Gastrocnemius medialis (tissue), 4 donors: ENCODE measurements around the gene POLD1. TPM values are rescaled to one million over a fixed set of nuclear protein-coding genes. Genes with fewer than 3 reads are reported as not detected.
A peak's percentile ranks its signal among the peaks of the same experiment; 100 is the strongest.

ENCODE experiments used
- ATAC-seq, 2 donors: fragments of 150-250 bp; one replicate each; pipeline ENCODE4 v1.9.1; 2016
- DNase-seq, 2 donors: peaks; one replicate each; pipeline ENCODE4 v3.0.0-alpha.2; 2019
- H3K27ac ChIP-seq, 4 donors: fragments of 200-600 bp; sonication (generic); 1 replicate in 1 of 4; 2 replicates in 3 of 4; pipeline ENCODE4 v1.5.1; 2016 to 2018; ENCODE audit warnings: mild to moderate bottlenecking in 2 of 4, moderate library complexity in 1 of 4
- H3K27me3 ChIP-seq, 3 donors: fragments of 200-600 bp; sonication (generic) in 2 of 3; 1 replicate in 1 of 3; 2 replicates in 2 of 3; pipeline versions ENCODE4 v1.5.1 to v1.6.0; 2016 to 2019; ENCODE audit warnings: mild to moderate bottlenecking in 1 of 3, moderate library complexity in 1 of 3
- H3K36me3 ChIP-seq, 2 donors: fragments of 200-600 bp; sonication (generic) in 1 of 2; one replicate each; pipeline ENCODE4 v1.5.1; 2017 to 2018
- H3K4me1 ChIP-seq, 2 donors: fragments of 200-600 bp; sonication (generic) in 1 of 2; one replicate each; pipeline ENCODE4 v1.5.1; 2016 to 2017; ENCODE audit warnings: mild to moderate bottlenecking in 2 of 2
- H3K4me3 ChIP-seq, 4 donors: fragments of 200-600 bp; sonication (generic) in 3 of 4; 1 replicate in 1 of 4; 2 replicates in 3 of 4; pipeline ENCODE4 v1.5.1; 2016 to 2019; ENCODE audit warnings: mild to moderate bottlenecking in 2 of 4
- H3K9me3 ChIP-seq, 3 donors: fragments of 200-600 bp; sonication (generic) in 2 of 3; 1 replicate in 1 of 3; 2 replicates in 2 of 3; pipeline ENCODE4 v1.5.1; 2016 to 2019
- POLR2A ChIP-seq, 2 donors: fragments of 450-650 bp; IDR thresholded peaks; one replicate each; pipeline ENCODE4 v1.6.1; 2017; ENCODE audit warnings: antibody characterized with exemption in 2 of 2, mild to moderate bottlenecking in 2 of 2, moderate library complexity in 2 of 2
- in situ Hi-C, 4 donors: fragments of 200-750 bp; cut with MboI; loops; one replicate each; pipeline versions ENCODE4 v1.15.0 to v1.8.0; 2017; ENCODE audit warnings: low sequenced_read_pairs in 4 of 4
- intact Hi-C: fragments of 100-400 bp; cut with DNase I; formaldehyde crosslinking; loops from one replicate; pipeline ENCODE4 v1.15.1; 2023; ENCODE audit warnings: low total_unique reads
- total RNA-seq, 4 donors: library from RNA; depleted of rRNA; stranded (reverse); fragments of >200 nt; gene quantifications; one replicate each; pipeline versions ENCODE4 v1.1.0 to v1.2.3, GENCODE V29; 2016
- TF ChIP-seq, protein P1 (sequence below), 5 experiments: fragments of 450-650 bp in 3 of 5; fragments of 200-600 bp in 2 of 5; sonication (generic) in 2 of 5; IDR thresholded peaks in 4 of 5; conservative IDR thresholded peaks in 1 of 5; 1 replicate in 4 of 5; 2 replicates in 1 of 5; pipeline ENCODE4 v1.5.1; 2016 to 2019; ENCODE audit warnings: antibody characterized with exemption in 5 of 5, mild to moderate bottlenecking in 3 of 5, moderate library complexity in 3 of 5

Gene POLD1
- total RNA-seq, 4 donors from 2014 or later, result 4.0 to 18.3 (median 6.0) TPM

DNA sequence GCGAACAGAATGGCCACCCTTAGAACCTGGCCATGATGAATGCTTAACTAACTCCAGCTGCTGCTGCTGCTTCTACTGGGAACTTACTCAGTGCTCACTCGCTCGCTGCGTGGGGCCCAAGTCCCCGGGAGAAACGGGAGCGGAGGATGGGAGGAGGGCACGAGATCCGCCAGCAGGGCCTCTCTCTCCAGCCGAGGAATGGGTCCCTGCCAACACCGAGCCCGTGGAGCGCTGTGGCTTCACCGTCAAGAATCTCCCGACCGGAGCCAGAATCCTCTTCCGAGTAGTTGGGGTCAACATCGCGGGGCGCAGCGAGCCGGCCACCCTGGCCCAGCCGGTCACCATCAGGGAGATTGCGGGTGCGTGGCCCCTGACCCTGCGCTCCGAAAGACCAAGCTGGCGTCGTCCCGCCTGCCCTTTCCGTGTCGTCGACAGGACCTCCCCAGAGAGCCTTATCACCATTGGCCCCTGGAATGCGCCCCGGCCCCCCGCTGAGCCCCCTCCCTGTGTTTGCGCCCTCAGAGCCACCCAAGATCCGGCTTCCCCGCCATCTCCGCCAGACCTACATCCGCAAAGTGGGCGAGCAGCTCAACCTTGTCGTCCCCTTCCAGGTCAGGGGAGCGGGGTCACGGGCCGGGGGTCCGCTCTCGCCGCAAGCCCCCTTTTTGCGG, 74.4 kb downstream of the POLD1 start:
- no peak for TF ChIP-seq POLR2A (IDR thresholded peaks at IDR 0.05)
- TF ChIP-seq, protein P1, sequence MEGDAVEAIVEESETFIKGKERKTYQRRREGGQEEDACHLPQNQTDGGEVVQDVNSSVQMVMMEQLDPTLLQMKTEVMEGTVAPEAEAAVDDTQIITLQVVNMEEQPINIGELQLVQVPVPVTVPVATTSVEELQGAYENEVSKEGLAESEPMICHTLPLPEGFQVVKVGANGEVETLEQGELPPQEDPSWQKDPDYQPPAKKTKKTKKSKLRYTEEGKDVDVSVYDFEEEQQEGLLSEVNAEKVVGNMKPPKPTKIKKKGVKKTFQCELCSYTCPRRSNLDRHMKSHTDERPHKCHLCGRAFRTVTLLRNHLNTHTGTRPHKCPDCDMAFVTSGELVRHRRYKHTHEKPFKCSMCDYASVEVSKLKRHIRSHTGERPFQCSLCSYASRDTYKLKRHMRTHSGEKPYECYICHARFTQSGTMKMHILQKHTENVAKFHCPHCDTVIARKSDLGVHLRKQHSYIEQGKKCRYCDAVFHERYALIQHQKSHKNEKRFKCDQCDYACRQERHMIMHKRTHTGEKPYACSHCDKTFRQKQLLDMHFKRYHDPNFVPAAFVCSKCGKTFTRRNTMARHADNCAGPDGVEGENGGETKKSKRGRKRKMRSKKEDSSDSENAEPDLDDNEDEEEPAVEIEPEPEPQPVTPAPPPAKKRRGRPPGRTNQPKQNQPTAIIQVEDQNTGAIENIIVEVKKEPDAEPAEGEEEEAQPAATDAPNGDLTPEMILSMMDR (IDR thresholded peaks at IDR 0.05 in 4 of 5, conservative IDR thresholded peaks at IDR 0.05 in 1 of 5), result no peak
- in situ Hi-C loops, result loop anchor here in 1 of 4 donors (25.0 kb wide), 1 partner anchor 96 kb away; the partner anchor contains the start of gene NAPSA
- no peak for DNase-seq
- Histone ChIP-seq H3K36me3 (no peaks in the 10 kb centered on the region), H3K4me3 (no peak overlapping the region), H3K27me3 (peaks cover 7 to 9% (median 9%) of the 10 kb centered on the region in 3 donors), H3K4me1 (no peaks in the 10 kb centered on the region), H3K27ac (peak overlapping the region in 1 of 4 donors; percentile 64), H3K9me3 (no peaks in the 10 kb centered on the region)
- intact Hi-C loops, result no loop called here
- no peak for ATAC-seq

DNA sequence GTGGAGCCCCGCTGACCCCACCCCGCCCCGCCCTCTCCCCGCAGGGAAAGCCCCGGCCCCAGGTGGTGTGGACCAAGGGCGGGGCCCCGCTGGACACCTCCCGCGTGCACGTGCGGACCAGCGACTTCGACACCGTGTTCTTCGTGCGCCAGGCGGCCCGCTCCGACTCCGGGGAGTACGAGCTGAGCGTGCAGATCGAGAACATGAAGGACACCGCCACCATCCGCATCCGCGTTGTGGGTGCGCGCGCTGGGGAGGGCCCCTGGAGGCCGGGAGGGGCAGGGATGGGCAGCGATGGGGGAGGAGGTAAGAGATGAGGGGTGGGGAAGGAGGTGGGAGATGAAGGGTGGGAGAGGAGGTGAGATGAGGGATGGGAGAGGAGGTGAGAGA, 74.9 kb downstream of the POLD1 start:
- H3K9me3 ChIP-seq, result no peaks in the 10 kb centered on the region
- intact Hi-C loops, result no loop called here
- no peak overlapping the region for H3K4me3 ChIP-seq
- H3K4me1 ChIP-seq, result no peaks in the 10 kb centered on the region
- no peak for TF ChIP-seq POLR2A (IDR thresholded peaks at IDR 0.05)
- TF ChIP-seq, protein P1 (IDR thresholded peaks at IDR 0.05 in 4 of 5, conservative IDR thresholded peaks at IDR 0.05 in 1 of 5), result no peak
- peaks cover 7 to 9% (median 9%) of the 10 kb centered on the region in 3 donors for H3K27me3 ChIP-seq
- H3K36me3 ChIP-seq, result no peaks in the 10 kb centered on the region
- no peak for DNase-seq
- in situ Hi-C loops, result loop anchor here in 1 of 4 donors (25.0 kb wide), 1 partner anchor 97 kb away; the partner anchor contains the start of gene NAPSA
- peak overlapping the region in 1 of 4 donors; percentile 64 for H3K27ac ChIP-seq
- no peak for ATAC-seq

DNA sequence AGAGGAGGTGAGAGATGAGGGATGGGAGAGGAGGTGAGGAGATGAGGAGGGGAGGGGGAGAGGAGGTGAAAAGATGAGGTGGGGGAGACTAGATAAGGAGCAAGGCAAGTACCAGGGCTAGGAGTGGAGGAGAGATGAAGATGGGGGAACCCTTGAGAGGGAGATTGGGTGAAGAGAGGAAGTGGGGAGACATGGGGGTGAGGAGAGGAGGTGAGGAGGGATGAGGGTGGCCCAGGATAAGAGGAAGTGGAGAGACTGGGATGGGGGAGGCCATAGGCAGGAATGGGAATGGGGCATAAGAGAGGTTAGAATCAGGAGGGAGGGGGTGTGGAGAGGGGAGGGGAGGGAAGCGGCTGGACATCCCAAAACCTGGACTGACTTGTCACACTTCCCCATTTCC, 75.5 kb downstream of the POLD1 start:
- ATAC-seq (no peak), DNase-seq (no peak)
- Histone ChIP-seq H3K4me3 (no peak overlapping the region), H3K36me3 (no peaks in the 10 kb centered on the region), H3K9me3 (no peaks in the 10 kb centered on the region), H3K27me3 (peaks cover 7 to 9% (median 9%) of the 10 kb centered on the region in 3 donors), H3K27ac (no peak overlapping the region), H3K4me1 (no peaks in the 10 kb centered on the region)
- in situ Hi-C loops (loop anchor here in 3 of 4 donors (5.0 to 25.0 kb wide), 2 partner anchors 92 to 97 kb away; partner anchors contain the start of gene NAPSA (in 3 of the 3)), intact Hi-C loops (loop anchor here (10.0 kb wide), 1 partner anchor 95 kb away; no protein-coding TSS in a partner anchor)
- TF ChIP-seq POLR2A (IDR thresholded peaks at IDR 0.05), result no peak
- TF ChIP-seq, protein P1 (IDR thresholded peaks at IDR 0.05 in 4 of 5, conservative IDR thresholded peaks at IDR 0.05 in 1 of 5), result no peak

- H3K4me1 ChIP-seq, result no peaks in the 10 kb centered on the region
- in situ Hi-C loops (loop anchor here in 3 of 4 donors (5.0 to 25.0 kb wide), 2 partner anchors 93 to 98 kb away; partner anchors contain the start of gene NAPSA (in 3 of the 3)), intact Hi-C loops (loop anchor here (10.0 kb wide), 1 partner anchor 95 kb away; no protein-coding TSS in a partner anchor)
- peaks cover 7 to 9% (median 9%) of the 10 kb centered on the region in 3 donors for H3K27me3 ChIP-seq
- no peaks in the 10 kb centered on the region for H3K9me3 ChIP-seq
- no peak for ATAC-seq
- no peak overlapping the region for H3K27ac ChIP-seq
- H3K36me3 ChIP-seq, result no peaks in the 10 kb centered on the region
- TF ChIP-seq POLR2A (IDR thresholded peaks at IDR 0.05), result no peak
- TF ChIP-seq, protein P1 (IDR thresholded peaks at IDR 0.05 in 4 of 5, conservative IDR thresholded peaks at IDR 0.05 in 1 of 5), result no peak
- DNase-seq, result no peak
- no peak overlapping the region for H3K4me3 ChIP-seq
Measured at GRCh38 chr19:50460161-50460765, 76.1 kb downstream of the POLD1 start.
